ENCODE measurements around the gene IRF4.

GRCh38 chr6:439641-440167 is 48.2 kb downstream of the IRF4 start:
- no peak for TF ChIP-seq CTCF (IDR thresholded peaks at IDR 0.05; ENCODE audit: insufficient read depth, low read length, poor library complexity, severe bottlenecking)
- TF ChIP-seq EZH2phosphoT487 (conservative IDR thresholded peaks at IDR 0.05; ENCODE audit: low read length), result no peak
